ENCODE results near the gene IL1RN.

- TF ChIP-seq, protein P1, sequence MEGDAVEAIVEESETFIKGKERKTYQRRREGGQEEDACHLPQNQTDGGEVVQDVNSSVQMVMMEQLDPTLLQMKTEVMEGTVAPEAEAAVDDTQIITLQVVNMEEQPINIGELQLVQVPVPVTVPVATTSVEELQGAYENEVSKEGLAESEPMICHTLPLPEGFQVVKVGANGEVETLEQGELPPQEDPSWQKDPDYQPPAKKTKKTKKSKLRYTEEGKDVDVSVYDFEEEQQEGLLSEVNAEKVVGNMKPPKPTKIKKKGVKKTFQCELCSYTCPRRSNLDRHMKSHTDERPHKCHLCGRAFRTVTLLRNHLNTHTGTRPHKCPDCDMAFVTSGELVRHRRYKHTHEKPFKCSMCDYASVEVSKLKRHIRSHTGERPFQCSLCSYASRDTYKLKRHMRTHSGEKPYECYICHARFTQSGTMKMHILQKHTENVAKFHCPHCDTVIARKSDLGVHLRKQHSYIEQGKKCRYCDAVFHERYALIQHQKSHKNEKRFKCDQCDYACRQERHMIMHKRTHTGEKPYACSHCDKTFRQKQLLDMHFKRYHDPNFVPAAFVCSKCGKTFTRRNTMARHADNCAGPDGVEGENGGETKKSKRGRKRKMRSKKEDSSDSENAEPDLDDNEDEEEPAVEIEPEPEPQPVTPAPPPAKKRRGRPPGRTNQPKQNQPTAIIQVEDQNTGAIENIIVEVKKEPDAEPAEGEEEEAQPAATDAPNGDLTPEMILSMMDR (optimal IDR thresholded peaks at IDR 0.05 in 1 of 3, IDR thresholded peaks at IDR 0.05 in 1 of 3, conservative IDR thresholded peaks at IDR 0.05 in 1 of 3; ENCODE audit: extremely low read depth in 1 of 3, insufficient read depth in 2 of 3, low read length in 3 of 3): no peak
- TF ChIP-seq EZH2 (IDR thresholded peaks at IDR 0.05; ENCODE audit: low read length): no peak
These were observed 4.2 kb downstream of the IL1RN start for GRCh38 chr2:113131352-113132185.
